Mesenchymal stem cell (in vitro differentiated cells and primary cell): Measurements from ENCODE around the gene DNAI2.

Source experiments
- DNase-seq: peaks from one replicate; pipeline ENCODE4 v3.0.0-alpha.2; 2013
- H2AFZ ChIP-seq: one replicate; pipeline ENCODE4 v1.6.1; 2013; ENCODE audit warnings: low read depth, mild to moderate bottlenecking, control low read depth, inconsistent platforms, low read length, moderate library complexity
- H2AK5ac ChIP-seq: 2 replicates; pipeline ENCODE4 v1.6.1; 2013; ENCODE audit warnings: low read length, moderate library complexity, mild to moderate bottlenecking, inconsistent platforms; ENCODE audit not compliant: severe bottlenecking
- H2BK120ac ChIP-seq: one replicate; pipeline ENCODE4 v1.6.1; 2013; ENCODE audit warnings: low read depth, mild to moderate bottlenecking, inconsistent platforms, low read length, moderate library complexity
- H2BK12ac ChIP-seq, 2 experiments: one replicate each; pipeline ENCODE4 v1.6.1; 2013; ENCODE audit warnings: inconsistent platforms in 2 of 2, low read length in 2 of 2, mild to moderate bottlenecking in 2 of 2, moderate library complexity in 2 of 2, control low read depth in 1 of 2
- H2BK15ac ChIP-seq: one replicate; pipeline ENCODE4 v1.6.1; 2013; ENCODE audit warnings: mild to moderate bottlenecking, low read depth, inconsistent platforms; ENCODE audit not compliant: poor library complexity, severe bottlenecking
- H2BK5ac ChIP-seq: 2 replicates; pipeline ENCODE4 v1.6.1; 2013; ENCODE audit warnings: low read depth, mild to moderate bottlenecking, low read length, control low read depth, inconsistent platforms; ENCODE audit not compliant: poor library complexity, severe bottlenecking
- H3K14ac ChIP-seq, 2 experiments: one replicate each; pipeline ENCODE4 v1.6.1; 2013; ENCODE audit warnings: inconsistent platforms in 2 of 2, low read length in 2 of 2, control low read depth in 1 of 2, mild to moderate bottlenecking in 1 of 2, moderate library complexity in 1 of 2
- H3K18ac ChIP-seq, 2 experiments: one replicate each; pipeline ENCODE4 v1.6.1; 2013; ENCODE audit warnings: inconsistent platforms in 2 of 2, low read length in 2 of 2, control low read depth in 1 of 2, low read depth in 1 of 2, mild to moderate bottlenecking in 1 of 2
- H3K23ac ChIP-seq, 2 experiments: one replicate each; pipeline ENCODE4 v1.6.1; 2013; ENCODE audit warnings: inconsistent platforms in 2 of 2, low read length in 2 of 2, mild to moderate bottlenecking in 2 of 2, moderate library complexity in 2 of 2, control low read depth in 1 of 2
- H3K27ac ChIP-seq: 2 replicates; pipeline ENCODE4 v1.5.1; 2013; ENCODE audit warnings: mild to moderate bottlenecking, moderate library complexity, low read length, control low read depth, inconsistent platforms; ENCODE audit not compliant: poor library complexity, severe bottlenecking
- H3K27me3 ChIP-seq, 2 experiments: 2 replicates each; pipeline versions ENCODE4 v1.6.1 to v1.7.0; 2013; ENCODE audit warnings: low read length in 2 of 2, mild to moderate bottlenecking in 2 of 2, moderate library complexity in 2 of 2, control low read depth in 1 of 2, inconsistent platforms in 1 of 2; ENCODE audit not compliant: control insufficient read depth in 1 of 2, insufficient read depth in 1 of 2
- H3K36me3 ChIP-seq, 2 experiments: 2 replicates each; pipeline versions ENCODE4 v1.6.1 to v1.7.0; 2013; ENCODE audit warnings: low read length in 2 of 2, control low read depth in 1 of 2, inconsistent platforms in 1 of 2, low read depth in 1 of 2, mild to moderate bottlenecking in 1 of 2; ENCODE audit not compliant: insufficient read depth in 2 of 2, control insufficient read depth in 1 of 2
- H3K4ac ChIP-seq, 2 experiments: one replicate each; pipeline ENCODE4 v1.6.1; 2013; ENCODE audit warnings: inconsistent platforms in 2 of 2, low read length in 2 of 2, mild to moderate bottlenecking in 2 of 2, moderate library complexity in 2 of 2, control low read depth in 1 of 2, low read depth in 1 of 2
- H3K4me1 ChIP-seq: 2 replicates; pipeline ENCODE4 v1.6.1; 2013; ENCODE audit warnings: low read depth, low read length, control low read depth; ENCODE audit not compliant: control insufficient read depth, insufficient read depth
- H3K4me2 ChIP-seq: 2 replicates; pipeline ENCODE4 v1.6.1; 2013; ENCODE audit warnings: low read length, mild to moderate bottlenecking, inconsistent platforms; ENCODE audit not compliant: poor library complexity, severe bottlenecking
- H3K4me3 ChIP-seq, 2 experiments: 2 replicates each; pipeline versions ENCODE4 v1.5.1 to v1.7.0; 2013; ENCODE audit warnings: low read length in 2 of 2, mild to moderate bottlenecking in 2 of 2, control low read depth in 1 of 2, low read depth in 1 of 2; ENCODE audit not compliant: insufficient read depth in 1 of 2
- H3K79me1 ChIP-seq: replicated peaks from 2 replicates; pipeline ENCODE4 v1.6.1; 2013; ENCODE audit warnings: mild to moderate bottlenecking, control low read depth, low read length, inconsistent platforms; ENCODE audit not compliant: poor library complexity, severe bottlenecking
- H3K9ac ChIP-seq: 2 replicates; pipeline ENCODE4 v1.7.0; 2013; ENCODE audit warnings: mild to moderate bottlenecking, low read length, moderate library complexity
- H3K9me3 ChIP-seq: 2 replicates; pipeline ENCODE4 v1.7.0; 2013; ENCODE audit warnings: mild to moderate bottlenecking, low read length; ENCODE audit not compliant: control insufficient read depth
- H4K8ac ChIP-seq: one replicate; pipeline ENCODE4 v1.6.1; 2013; ENCODE audit warnings: inconsistent platforms, mild to moderate bottlenecking, low read length, moderate library complexity
- H4K91ac ChIP-seq: one replicate; pipeline ENCODE4 v1.6.1; 2013; ENCODE audit warnings: mild to moderate bottlenecking, low read length, inconsistent platforms
- WGBS: methylation state at CpG from one replicate; pipeline ENCODE4 v1.1.7; 2013; ENCODE audit warnings: mixed read lengths; 5-methylcytosine and 5-hydroxymethylcytosine counted together

Gene DNAI2

GRCh38 chr17:74337834-74338500 lies 63.9 kb downstream of the DNAI2 start:
- H2BK15ac ChIP-seq = no peak overlapping the region
- no peak overlapping the region for H3K4me3 ChIP-seq
- H3K14ac ChIP-seq = no peak overlapping the region
- H2AFZ ChIP-seq = no peak overlapping the region
- no peak overlapping the region for H3K23ac ChIP-seq
- H3K27ac ChIP-seq = no peak overlapping the region
- DNase-seq = no peak
- no peak overlapping the region for H2AK5ac ChIP-seq
- H2BK12ac ChIP-seq = no peak overlapping the region
- H2BK120ac ChIP-seq = no peak overlapping the region
- no peak overlapping the region for H3K4ac ChIP-seq
- no peaks in the 10 kb centered on the region for H3K36me3 ChIP-seq
- no peaks in the 10 kb centered on the region for H3K79me1 ChIP-seq
- H3K9ac ChIP-seq = no peak overlapping the region
- no peak overlapping the region for H4K8ac ChIP-seq
- no peak overlapping the region for H2BK5ac ChIP-seq
- H4K91ac ChIP-seq = no peak overlapping the region
- no peaks in the 10 kb centered on the region for H3K4me1 ChIP-seq
- 85% methylated on average over 11 of the region's 12 CpGs for WGBS
- peaks cover 8% of the 10 kb centered on the region for H3K9me3 ChIP-seq
- no peak overlapping the region for H3K18ac ChIP-seq
- peaks cover 15 to 62% of the 10 kb centered on the region in 2 experiments for H3K27me3 ChIP-seq
- H3K4me2 ChIP-seq = no peak overlapping the region

GRCh38 chr17:74339537-74340195 lies 65.6 kb downstream of the DNAI2 start:
- H3K18ac ChIP-seq = no peak overlapping the region
- no peak overlapping the region for H2AFZ ChIP-seq
- H3K9ac ChIP-seq = no peak overlapping the region
- no peak overlapping the region for H2BK120ac ChIP-seq
- no peak overlapping the region for H2BK15ac ChIP-seq
- no peak overlapping the region for H2AK5ac ChIP-seq
- no peak overlapping the region for H4K8ac ChIP-seq
- H3K4me2 ChIP-seq = no peak overlapping the region
- no peaks in the 10 kb centered on the region for H3K79me1 ChIP-seq
- H2BK12ac ChIP-seq = no peak overlapping the region
- no peak overlapping the region for H3K27ac ChIP-seq
- no peak overlapping the region for H3K4me3 ChIP-seq
- no peak overlapping the region for H3K23ac ChIP-seq
- H4K91ac ChIP-seq = no peak overlapping the region
- peaks cover under 1% of the 10 kb centered on the region for H3K9me3 ChIP-seq
- no peak overlapping the region for H2BK5ac ChIP-seq
- H3K4me1 ChIP-seq = no peaks in the 10 kb centered on the region
- no peak overlapping the region for H3K4ac ChIP-seq
- H3K27me3 ChIP-seq = peaks cover 15 to 69% of the 10 kb centered on the region in 2 experiments
- no peaks in the 10 kb centered on the region for H3K36me3 ChIP-seq
- no peak overlapping the region for H3K14ac ChIP-seq
- 81% methylated on average over 19 of the region's 19 CpGs for WGBS
- no peak for DNase-seq

GRCh38 chr17:74340470-74341023 lies 66.5 kb downstream of the DNAI2 start:
- H3K9me3 ChIP-seq = no peaks in the 10 kb centered on the region
- H3K79me1 ChIP-seq = no peaks in the 10 kb centered on the region
- no peak overlapping the region for H2BK12ac ChIP-seq
- no peak overlapping the region for H3K18ac ChIP-seq
- no peak overlapping the region for H3K9ac ChIP-seq
- H3K4me3 ChIP-seq = no peak overlapping the region
- H2BK5ac ChIP-seq = no peak overlapping the region
- no peak overlapping the region for H3K4me2 ChIP-seq
- H2AFZ ChIP-seq = no peak overlapping the region
- no peak overlapping the region for H2BK120ac ChIP-seq
- H3K4ac ChIP-seq = no peak overlapping the region
- H4K91ac ChIP-seq = no peak overlapping the region
- H3K14ac ChIP-seq = no peak overlapping the region
- 49% methylated on average over 10 of the region's 13 CpGs for WGBS
- no peaks in the 10 kb centered on the region for H3K4me1 ChIP-seq
- DNase-seq = no peak
- H2BK15ac ChIP-seq = no peak overlapping the region
- peaks cover 15 to 69% of the 10 kb centered on the region in 2 experiments for H3K27me3 ChIP-seq
- no peaks in the 10 kb centered on the region for H3K36me3 ChIP-seq
- H4K8ac ChIP-seq = no peak overlapping the region
- H2AK5ac ChIP-seq = no peak overlapping the region
- no peak overlapping the region for H3K27ac ChIP-seq
- H3K23ac ChIP-seq = no peak overlapping the region

- Histone ChIP-seq H3K36me3 (no peaks in the 10 kb centered on the region), H3K4ac (no peak overlapping the region), H3K23ac (no peak overlapping the region), H4K91ac (no peak overlapping the region), H3K79me1 (no peaks in the 10 kb centered on the region), H3K4me3 (no peak overlapping the region), H2AK5ac (no peak overlapping the region), H2AFZ (no peak overlapping the region), H2BK120ac (no peak overlapping the region), H2BK12ac (no peak overlapping the region), H3K9me3 (no peaks in the 10 kb centered on the region), H3K4me1 (no peaks in the 10 kb centered on the region), H3K14ac (no peak overlapping the region), H4K8ac (no peak overlapping the region), H2BK5ac (no peak overlapping the region), H2BK15ac (no peak overlapping the region), H3K4me2 (no peak overlapping the region), H3K27me3 (peaks cover 21 to 76% of the 10 kb centered on the region in 2 experiments), H3K9ac (no peak overlapping the region), H3K27ac (no peak overlapping the region), H3K18ac (no peak overlapping the region)
- no peak for DNase-seq
- WGBS = 85% methylated on average over 10 of the region's 10 CpGs
Observed at GRCh38 chr17:74342224-74342623, 68.2 kb downstream of the DNAI2 start.
